GM23248 (cell line): Measurements from ENCODE around the gene CEP164.

Experiments
- EZH2 ChIP-seq: fragments of 200-600 bp; sonication (generic); IDR thresholded peaks from 2 replicates; pipeline ENCODE4 v1.6.1; 2018; ENCODE audit warnings: antibody characterized with exemption, mild to moderate bottlenecking; ENCODE audit not compliant: insufficient read depth, poor library complexity, severe bottlenecking
- EZH2phosphoT487 ChIP-seq: fragments of 200-600 bp; sonication (generic); IDR thresholded peaks from 2 replicates; pipeline ENCODE4 v1.6.1; 2018; ENCODE audit warnings: antibody characterized with exemption, moderate library complexity, mild to moderate bottlenecking, low read depth; ENCODE audit not compliant: insufficient read depth

DNA sequence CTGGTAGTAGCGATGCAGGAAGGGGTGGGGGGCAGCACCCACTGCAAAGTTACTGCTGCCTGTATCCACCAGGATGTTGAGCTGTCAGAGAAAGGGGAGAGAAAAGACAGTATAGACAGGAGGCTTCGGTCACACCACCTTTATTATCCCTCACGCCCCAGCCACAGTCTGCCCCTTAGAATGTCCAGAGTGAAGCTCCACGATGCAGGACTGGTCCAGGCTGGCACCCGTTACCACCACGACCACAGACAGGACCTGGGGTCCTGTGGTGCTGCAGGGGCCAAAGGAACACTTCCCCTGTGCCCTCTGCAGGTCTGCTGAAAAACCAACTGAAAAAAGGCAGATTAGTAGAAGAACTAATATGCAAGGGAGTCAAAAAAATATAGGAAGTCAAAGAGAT is 30.8 kb upstream of the CEP164 start:
- no peak for TF ChIP-seq EZH2phosphoT487
- TF ChIP-seq EZH2: no peak
